Dendritic cell treated with granulocyte-macrophage colony-stimulating factor and Interleukin-4, amounts not matched to agents 40 ng/mL and 50 ng/mL, for 4 days (primary cell): Measurements from ENCODE around the gene PROM1.

Experiments
- H3K27ac Mint-ChIP-seq: one replicate; pipeline ENCODE4 v1.8.0; 2022; ENCODE audit warnings: mild to moderate bottlenecking, mixed read lengths
- H3K27me3 Mint-ChIP-seq: one replicate; pipeline ENCODE4 v1.8.0; 2022; ENCODE audit warnings: mild to moderate bottlenecking, mixed read lengths
- H3K36me3 Mint-ChIP-seq: one replicate; pipeline ENCODE4 v1.8.0; 2022; ENCODE audit warnings: low read depth, mixed read lengths
- H3K4me1 Mint-ChIP-seq: one replicate; pipeline ENCODE4 v1.8.0; 2022; ENCODE audit warnings: low read depth, mixed read lengths
- H3K4me3 Mint-ChIP-seq: one replicate; pipeline ENCODE4 v1.8.0; 2022; ENCODE audit warnings: mild to moderate bottlenecking, moderate library complexity, mixed read lengths
- H3K9me3 Mint-ChIP-seq: one replicate; pipeline ENCODE4 v1.8.0; 2022; ENCODE audit warnings: mixed read lengths
- intact Hi-C: fragments of 100-400 bp; cut with micrococcal nuclease; formaldehyde crosslinking; loops from one replicate; pipeline ENCODE4 v1.15.0; 2022

The PROM1 gene

GRCh38 chr4:15990570-15991285 is 93.1 kb downstream of the PROM1 start:
- H3K4me3 Mint-ChIP-seq, result no peak overlapping the region

GRCh38 chr4:15989424-15989823 is 94.4 kb downstream of the PROM1 start:
- H3K27ac Mint-ChIP-seq, result no peak overlapping the region

More at GRCh38 chr4:15990570-15991285, 93.1 kb downstream of the PROM1 start:
- Mint-ChIP-seq H3K4me1 (peaks cover 12% of the 10 kb centered on the region), H3K9me3 (no peaks in the 10 kb centered on the region), H3K27me3 (no peaks in the 10 kb centered on the region), H3K27ac (no peak overlapping the region), H3K36me3 (no peaks in the 10 kb centered on the region)
- intact Hi-C loops, result no loop called here

GRCh38 chr4:15988222-15988621 is 95.6 kb downstream of the PROM1 start:
- Mint-ChIP-seq H3K27ac (no peak overlapping the region), H3K9me3 (no peaks in the 10 kb centered on the region), H3K4me3 (no peak overlapping the region), H3K4me1 (peaks cover 12% of the 10 kb centered on the region), H3K36me3 (no peaks in the 10 kb centered on the region), H3K27me3 (no peaks in the 10 kb centered on the region)
- intact Hi-C loops, result no loop called here

More at GRCh38 chr4:15989424-15989823, 94.4 kb downstream of the PROM1 start:
- H3K4me1 Mint-ChIP-seq, result peaks cover 12% of the 10 kb centered on the region
- H3K9me3 Mint-ChIP-seq, result no peaks in the 10 kb centered on the region
- no peak overlapping the region for H3K4me3 Mint-ChIP-seq
- no peaks in the 10 kb centered on the region for H3K27me3 Mint-ChIP-seq
- intact Hi-C loops, result no loop called here
- no peaks in the 10 kb centered on the region for H3K36me3 Mint-ChIP-seq

GRCh38 chr4:15986907-15987306 is 96.9 kb downstream of the PROM1 start:
- intact Hi-C loops, result no loop called here
- H3K4me1 Mint-ChIP-seq, result peaks cover 2% of the 10 kb centered on the region
- H3K27me3 Mint-ChIP-seq, result no peaks in the 10 kb centered on the region
- no peak overlapping the region for H3K27ac Mint-ChIP-seq
- no peaks in the 10 kb centered on the region for H3K9me3 Mint-ChIP-seq
- H3K4me3 Mint-ChIP-seq, result no peak overlapping the region
- no peaks in the 10 kb centered on the region for H3K36me3 Mint-ChIP-seq

GRCh38 chr4:15983610-15984009 is 100.2 kb downstream of the PROM1 start:
- Mint-ChIP-seq H3K4me3 (no peak overlapping the region), H3K27me3 (no peaks in the 10 kb centered on the region), H3K27ac (no peak overlapping the region), H3K4me1 (peaks cover 6% of the 10 kb centered on the region), H3K9me3 (no peaks in the 10 kb centered on the region), H3K36me3 (no peaks in the 10 kb centered on the region)
- intact Hi-C loops, result no loop called here

GRCh38 chr4:15982842-15983524 is 100.8 kb downstream of the PROM1 start:
- peaks cover 6% of the 10 kb centered on the region for H3K4me1 Mint-ChIP-seq
- H3K27me3 Mint-ChIP-seq, result no peaks in the 10 kb centered on the region
- no peak overlapping the region for H3K4me3 Mint-ChIP-seq
- no peaks in the 10 kb centered on the region for H3K9me3 Mint-ChIP-seq
- intact Hi-C loops, result no loop called here
- H3K36me3 Mint-ChIP-seq, result no peaks in the 10 kb centered on the region
- H3K27ac Mint-ChIP-seq, result no peak overlapping the region

GRCh38 chr4:15976456-15977447 is 107.1 kb downstream of the PROM1 start:
- intact Hi-C loops, result no loop called here
- H3K27me3 Mint-ChIP-seq, result no peaks in the 10 kb centered on the region
- H3K36me3 Mint-ChIP-seq, result no peaks in the 10 kb centered on the region
- H3K9me3 Mint-ChIP-seq, result no peaks in the 10 kb centered on the region
- H3K4me3 Mint-ChIP-seq, result no peak overlapping the region
- H3K4me1 Mint-ChIP-seq, result peaks cover 6% of the 10 kb centered on the region
- H3K27ac Mint-ChIP-seq, result no peak overlapping the region

- Mint-ChIP-seq H3K36me3 (no peaks in the 10 kb centered on the region), H3K4me3 (no peak overlapping the region), H3K9me3 (no peaks in the 10 kb centered on the region), H3K27me3 (peaks cover 1% of the 10 kb centered on the region), H3K27ac (no peak overlapping the region), H3K4me1 (no peaks in the 10 kb centered on the region)
- intact Hi-C loops, result no loop called here
These were observed 112.6 kb downstream of the PROM1 start for GRCh38 chr4:15971068-15971801.

GRCh38 chr4:15968551-15969300 is 115.1 kb downstream of the PROM1 start:
- Mint-ChIP-seq H3K27ac (no peak overlapping the region), H3K4me3 (no peak overlapping the region), H3K4me1 (peaks cover 6% of the 10 kb centered on the region), H3K27me3 (peaks cover 1% of the 10 kb centered on the region), H3K9me3 (no peaks in the 10 kb centered on the region), H3K36me3 (no peaks in the 10 kb centered on the region)
- intact Hi-C loops, result no loop called here

GRCh38 chr4:15965325-15965724 is 118.5 kb downstream of the PROM1 start:
- H3K27ac Mint-ChIP-seq, result no peak overlapping the region
- no peak overlapping the region for H3K4me3 Mint-ChIP-seq

GRCh38 chr4:15964159-15964558 is 119.7 kb downstream of the PROM1 start:
- Mint-ChIP-seq H3K4me1 (peaks cover 26% of the 10 kb centered on the region), H3K9me3 (no peaks in the 10 kb centered on the region), H3K36me3 (no peaks in the 10 kb centered on the region), H3K27me3 (peaks cover 1% of the 10 kb centered on the region), H3K4me3 (no peak overlapping the region), H3K27ac (no peak overlapping the region)
- intact Hi-C loops, result loop anchor here (2.0 kb wide), 1 partner anchor 37 kb away; no protein-coding TSS in a partner anchor

More at GRCh38 chr4:15965325-15965724, 118.5 kb downstream of the PROM1 start:
- intact Hi-C loops, result loop anchor here (2.0 kb wide), 1 partner anchor 35 kb away; no protein-coding TSS in a partner anchor
- H3K9me3 Mint-ChIP-seq, result no peaks in the 10 kb centered on the region
- no peaks in the 10 kb centered on the region for H3K36me3 Mint-ChIP-seq
- peaks cover 26% of the 10 kb centered on the region for H3K4me1 Mint-ChIP-seq
- peaks cover 1% of the 10 kb centered on the region for H3K27me3 Mint-ChIP-seq

- H3K36me3 Mint-ChIP-seq, result no peaks in the 10 kb centered on the region
- H3K9me3 Mint-ChIP-seq, result no peaks in the 10 kb centered on the region
- intact Hi-C loops, result no loop called here
- H3K4me3 Mint-ChIP-seq, result no peak overlapping the region
- peaks cover 26% of the 10 kb centered on the region for H3K4me1 Mint-ChIP-seq
- no peak overlapping the region for H3K27ac Mint-ChIP-seq
- H3K27me3 Mint-ChIP-seq, result peaks cover 1% of the 10 kb centered on the region
These were observed 120.2 kb downstream of the PROM1 start for GRCh38 chr4:15963576-15963975.
